ENCODE data around the gene CCSER2. TPM values are rescaled to one million over a fixed set of nuclear protein-coding genes. Genes with fewer than 3 reads are reported as not detected.

The CCSER2 gene
- polyA plus RNA-seq, 2 of the 4 experiments (the other 2 are of a cell fraction), result 9.2 to 28.2 TPM

- no peaks in the 10 kb centered on the region for H3K9me3 ChIP-seq
- no peak overlapping the region for H3K4me2 ChIP-seq
- no peak for FAIRE-seq
- ChIA-PET CTCF (interaction anchor here (0.7 to 1.7 kb wide), 2 partner anchors 27 to 513 kb away, joined by 3 to 6 read pairs; no protein-coding TSS in a partner anchor), POLR2A (no interaction called here)
- H3K27ac ChIP-seq, result no peak overlapping the region
- ATAC-seq, result no peak; a peak in 1 of 6 replicates
- WGBS (ENCODE audit: missing lambda C conversion rate), result 86% methylated on average over 3 of the region's 3 CpGs
- no peak for DNase-seq (ENCODE audit: low read depth in 1 of 2, low spot score in 1 of 2)
- no peaks in the 10 kb centered on the region for H3K4me1 ChIP-seq
- TF ChIP-seq HOXA7 (CRISPR knock-in tag; IDR thresholded peaks at IDR 0.05) (no peak), CHD4 (IDR thresholded peaks at IDR 0.05; ENCODE audit: borderline replicate concordance) (no peak), NPAS2 (CRISPR knock-in tag; IDR thresholded peaks at IDR 0.05; ENCODE audit: borderline replicate concordance) (no peak), ZFP36 (IDR thresholded peaks at IDR 0.05; ENCODE audit: borderline replicate concordance, partially characterized antibody) (no peak), ZC3H11A (IDR thresholded peaks at IDR 0.05) (no peak), MAFK (IDR thresholded peaks at IDR 0.05; ENCODE audit: partially characterized antibody) (no peak), HDAC2 (IDR thresholded peaks at IDR 0.05) (no peak)
- no peak overlapping the region for H3K4me3 ChIP-seq
Measured at GRCh38 chr10:84510121-84510520, 181.7 kb downstream of the CCSER2 start.

- no peaks in the 10 kb centered on the region for H3K9me3 ChIP-seq
- POLR2A ChIA-PET, result no interaction called here
- FAIRE-seq, result no peak
- ATAC-seq, result no peak
- no peaks in the 10 kb centered on the region for H3K4me1 ChIP-seq
- CTCF ChIA-PET, result interaction anchor here (1.0 to 2.3 kb wide), 3 partner anchors 26 to 247 kb away, joined by 4 to 6 read pairs (median 5); no protein-coding TSS in a partner anchor
- no peak for DNase-seq (ENCODE audit: low read depth in 1 of 2, low spot score in 1 of 2)
- WGBS (ENCODE audit: missing lambda C conversion rate), result 76% methylated on average over 2 of the region's 2 CpGs
- no peak overlapping the region for H3K27ac ChIP-seq
- H3K4me2 ChIP-seq, result no peak overlapping the region
- H3K4me3 ChIP-seq, result no peak overlapping the region
- TF ChIP-seq NR3C1 (IDR thresholded peaks at IDR 0.05) (no peak), HOXA7 (CRISPR knock-in tag; IDR thresholded peaks at IDR 0.05) (no peak), ZC3H11A (IDR thresholded peaks at IDR 0.05) (no peak), ELK1 (IDR thresholded peaks at IDR 0.05; ENCODE audit: low read depth, low read length) (no peak), JUN (IDR thresholded peaks at IDR 0.05) (no peak), TP53 (CRISPR knock-in tag; IDR thresholded peaks at IDR 0.05) (no peak), ZFP36 (IDR thresholded peaks at IDR 0.05; ENCODE audit: borderline replicate concordance, partially characterized antibody) (no peak), USF2 (IDR thresholded peaks at IDR 0.05) (no peak), HEYL (CRISPR knock-in tag; IDR thresholded peaks at IDR 0.05) (no peak), MAFK (IDR thresholded peaks at IDR 0.05; ENCODE audit: partially characterized antibody) (no peak), HDAC2 (IDR thresholded peaks at IDR 0.05) (no peak), KDM5A (IDR thresholded peaks at IDR 0.05) (no peak), PBX3 (IDR thresholded peaks at IDR 0.05) (no peak), SREBF2 (IDR thresholded peaks at IDR 0.05) (no peak), CHD4 (IDR thresholded peaks at IDR 0.05; ENCODE audit: borderline replicate concordance) (no peak), HES2 (IDR thresholded peaks at IDR 0.05) (no peak), RARB (CRISPR knock-in tag; IDR thresholded peaks at IDR 0.05) (no peak), JUNB (IDR thresholded peaks at IDR 0.05) (no peak)
Measured at GRCh38 chr10:84511106-84511505, 182.7 kb downstream of the CCSER2 start.

- FAIRE-seq (no peak), DNase-seq (ENCODE audit: low read depth in 1 of 2, low spot score in 1 of 2) (no peak), ATAC-seq (no peak)
- Histone ChIP-seq H3K9me3 (no peaks in the 10 kb centered on the region), H3K4me2 (no peak overlapping the region), H3K4me3 (no peak overlapping the region), H3K27ac (no peak overlapping the region), H3K4me1 (no peaks in the 10 kb centered on the region)
- 88% methylated on average over 5 of the region's 5 CpGs for WGBS (ENCODE audit: missing lambda C conversion rate)
- CTCF ChIA-PET, result interaction anchor here (1.0 to 2.3 kb wide), 2 partner anchors 25 to 247 kb away, joined by 4 to 5 read pairs; no protein-coding TSS in a partner anchor
- no peak for TF ChIP-seq BHLHE40 (IDR thresholded peaks at IDR 0.05; ENCODE audit: low read depth, low read length)
- TF ChIP-seq RNF2 (IDR thresholded peaks at IDR 0.05; ENCODE audit: borderline replicate concordance, low read depth), result no peak
- TF ChIP-seq ELK1 (IDR thresholded peaks at IDR 0.05; ENCODE audit: low read depth, low read length), result no peak
- no peak for TF ChIP-seq HMGXB4 (CRISPR knock-in tag; IDR thresholded peaks at IDR 0.05; ENCODE audit: borderline replicate concordance)
- POLR2A ChIA-PET, result no interaction called here
Measured at GRCh38 chr10:84511709-84512285, 183.4 kb downstream of the CCSER2 start.

All from A549 (cell line).